ENCODE measurements around the gene PASK.

PASK gene

GRCh38 chr2:241180495-241180894, 31.2 kb upstream of the PASK start:
- no peaks in the 10 kb centered on the region for H3K9me3 ChIP-seq (ENCODE audit: control insufficient read depth, low read length)
- no peak overlapping the region for H3K4me3 ChIP-seq (ENCODE audit: insufficient read depth, low read depth, low read length)
- no peaks in the 10 kb centered on the region for H3K36me3 ChIP-seq (ENCODE audit: control insufficient read depth, insufficient read depth, low read length)
- H3K27me3 ChIP-seq (ENCODE audit: control insufficient read depth, insufficient read depth, low read length, poor library complexity, severe bottlenecking), result no peaks in the 10 kb centered on the region
- no peak overlapping the region for H3K27ac ChIP-seq (ENCODE audit: insufficient read depth, low read depth, low read length, poor library complexity, severe bottlenecking)
- 67 to 70% methylated on average over 12 of the region's 12 CpGs for WGBS, 2 experiments
- no peaks in the 10 kb centered on the region for H3K4me1 ChIP-seq (ENCODE audit: control insufficient read depth, insufficient read depth, low read length)

DNA sequence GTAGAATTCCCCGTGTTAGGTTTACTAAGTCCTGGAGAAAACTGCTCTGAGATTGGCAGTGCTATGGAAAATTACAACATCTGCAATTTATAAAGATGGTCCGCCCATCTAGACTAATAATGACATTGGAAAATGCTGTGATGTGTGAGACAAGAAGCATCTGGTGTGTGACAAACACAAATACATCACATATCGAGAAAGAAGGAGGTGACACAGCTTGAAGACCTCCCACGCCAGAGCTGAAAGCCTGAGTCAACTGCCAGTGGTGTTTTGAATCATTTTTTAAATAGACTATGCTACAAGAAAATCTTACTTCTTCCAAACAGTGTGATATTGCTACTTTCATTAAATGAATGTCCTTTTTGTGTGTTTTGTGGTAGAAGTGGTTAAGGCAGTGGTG, 30.6 kb upstream of the PASK start:
- H3K9me3 ChIP-seq (ENCODE audit: control insufficient read depth, low read length), result no peaks in the 10 kb centered on the region
- no peak overlapping the region for H3K27ac ChIP-seq (ENCODE audit: insufficient read depth, low read depth, low read length, poor library complexity, severe bottlenecking)
- WGBS, 2 experiments, result 82 to 93% methylated on average over 3 to 4 of the region's 4 CpGs
- no peaks in the 10 kb centered on the region for H3K4me1 ChIP-seq (ENCODE audit: control insufficient read depth, insufficient read depth, low read length)
- no peaks in the 10 kb centered on the region for H3K36me3 ChIP-seq (ENCODE audit: control insufficient read depth, insufficient read depth, low read length)
- no peaks in the 10 kb centered on the region for H3K27me3 ChIP-seq (ENCODE audit: control insufficient read depth, insufficient read depth, low read length, poor library complexity, severe bottlenecking)
- no peak overlapping the region for H3K4me3 ChIP-seq (ENCODE audit: insufficient read depth, low read depth, low read length)

- Histone ChIP-seq H3K27ac (ENCODE audit: insufficient read depth, low read depth, low read length, poor library complexity, severe bottlenecking) (no peak overlapping the region), H3K27me3 (ENCODE audit: control insufficient read depth, insufficient read depth, low read length, poor library complexity, severe bottlenecking) (no peaks in the 10 kb centered on the region), H3K4me3 (ENCODE audit: insufficient read depth, low read depth, low read length) (no peak overlapping the region), H3K36me3 (ENCODE audit: control insufficient read depth, insufficient read depth, low read length) (no peaks in the 10 kb centered on the region), H3K9me3 (ENCODE audit: control insufficient read depth, low read length) (no peaks in the 10 kb centered on the region), H3K4me1 (ENCODE audit: control insufficient read depth, insufficient read depth, low read length) (no peaks in the 10 kb centered on the region)
- 86 to 90% methylated on average over 4 of the region's 4 CpGs for WGBS, 2 experiments
These were observed 29.7 kb upstream of the PASK start for GRCh38 chr2:241178961-241179360.

- Histone ChIP-seq H3K36me3 (ENCODE audit: control insufficient read depth, insufficient read depth, low read length) (no peaks in the 10 kb centered on the region), H3K27me3 (ENCODE audit: control insufficient read depth, insufficient read depth, low read length, poor library complexity, severe bottlenecking) (no peaks in the 10 kb centered on the region), H3K27ac (ENCODE audit: insufficient read depth, low read depth, low read length, poor library complexity, severe bottlenecking) (no peak overlapping the region), H3K4me3 (ENCODE audit: insufficient read depth, low read depth, low read length) (no peak overlapping the region), H3K4me1 (ENCODE audit: control insufficient read depth, insufficient read depth, low read length) (no peaks in the 10 kb centered on the region), H3K9me3 (ENCODE audit: control insufficient read depth, low read length) (no peaks in the 10 kb centered on the region)
- WGBS, 2 experiments, result 96% methylated on average over 12 of the region's 12 CpGs
These were observed 28.5 kb upstream of the PASK start for GRCh38 chr2:241177526-241178334.

- peaks cover 9% of the 10 kb centered on the region for H3K36me3 ChIP-seq (ENCODE audit: control insufficient read depth, insufficient read depth, low read length)
- WGBS, 2 experiments, result 85 to 89% methylated on average over 2 of the region's 2 CpGs
These were observed 24.3 kb upstream of the PASK start for GRCh38 chr2:241173557-241173956.

GRCh38 chr2:241168366-241168765, 19.1 kb upstream of the PASK start:
- no peaks in the 10 kb centered on the region for H3K4me1 ChIP-seq (ENCODE audit: control insufficient read depth, insufficient read depth, low read length)
- H3K9me3 ChIP-seq (ENCODE audit: control insufficient read depth, low read length), result no peaks in the 10 kb centered on the region
- H3K27me3 ChIP-seq (ENCODE audit: control insufficient read depth, insufficient read depth, low read length, poor library complexity, severe bottlenecking), result no peaks in the 10 kb centered on the region
- peaks cover 18% of the 10 kb centered on the region for H3K36me3 ChIP-seq (ENCODE audit: control insufficient read depth, insufficient read depth, low read length)
- 93 to 95% methylated on average over 15 of the region's 15 CpGs for WGBS, 2 experiments
- no peak overlapping the region for H3K4me3 ChIP-seq (ENCODE audit: insufficient read depth, low read depth, low read length)
- no peak overlapping the region for H3K27ac ChIP-seq (ENCODE audit: insufficient read depth, low read depth, low read length, poor library complexity, severe bottlenecking)

More at GRCh38 chr2:241173557-241173956, 24.3 kb upstream of the PASK start:
- H3K4me1 ChIP-seq (ENCODE audit: control insufficient read depth, insufficient read depth, low read length), result no peaks in the 10 kb centered on the region
- no peak overlapping the region for H3K4me3 ChIP-seq (ENCODE audit: insufficient read depth, low read depth, low read length)
- H3K27ac ChIP-seq (ENCODE audit: insufficient read depth, low read depth, low read length, poor library complexity, severe bottlenecking), result no peak overlapping the region
- H3K9me3 ChIP-seq (ENCODE audit: control insufficient read depth, low read length), result no peaks in the 10 kb centered on the region
- H3K27me3 ChIP-seq (ENCODE audit: control insufficient read depth, insufficient read depth, low read length, poor library complexity, severe bottlenecking), result no peaks in the 10 kb centered on the region

DNA sequence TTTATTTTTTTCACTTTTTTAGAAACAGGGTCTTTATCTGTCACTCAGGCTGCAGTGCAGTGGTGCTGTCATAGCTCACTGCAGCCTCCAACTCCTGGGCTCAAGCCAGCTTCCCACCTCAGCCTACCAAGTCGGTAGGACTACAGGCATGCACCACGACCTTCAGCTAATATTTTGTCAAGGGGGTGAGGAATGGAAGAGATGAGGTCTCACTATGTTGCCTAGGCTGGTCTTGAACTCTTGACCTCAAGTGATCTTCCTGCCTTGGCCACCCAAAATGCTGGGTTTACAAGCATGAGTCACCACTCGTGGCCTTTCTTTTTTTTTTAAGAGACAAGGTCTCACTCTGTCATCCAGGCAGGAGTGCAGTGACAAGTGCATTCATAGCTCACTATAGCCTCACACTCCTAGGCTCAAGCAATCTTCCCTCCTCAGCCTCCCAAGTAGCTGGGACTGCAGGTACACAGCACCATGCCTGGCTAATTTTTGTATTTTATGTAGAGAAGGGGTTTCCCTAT, 14.4 kb upstream of the PASK start:
- Histone ChIP-seq H3K36me3 (ENCODE audit: control insufficient read depth, insufficient read depth, low read length) (peaks cover 9% of the 10 kb centered on the region), H3K4me3 (ENCODE audit: insufficient read depth, low read depth, low read length) (no peak overlapping the region), H3K4me1 (ENCODE audit: control insufficient read depth, insufficient read depth, low read length) (no peaks in the 10 kb centered on the region), H3K9me3 (ENCODE audit: control insufficient read depth, low read length) (no peaks in the 10 kb centered on the region), H3K27me3 (ENCODE audit: control insufficient read depth, insufficient read depth, low read length, poor library complexity, severe bottlenecking) (no peaks in the 10 kb centered on the region), H3K27ac (ENCODE audit: insufficient read depth, low read depth, low read length, poor library complexity, severe bottlenecking) (no peak overlapping the region)
- WGBS, 2 experiments, result 84 to 93% methylated on average over 3 of the region's 3 CpGs

DNA sequence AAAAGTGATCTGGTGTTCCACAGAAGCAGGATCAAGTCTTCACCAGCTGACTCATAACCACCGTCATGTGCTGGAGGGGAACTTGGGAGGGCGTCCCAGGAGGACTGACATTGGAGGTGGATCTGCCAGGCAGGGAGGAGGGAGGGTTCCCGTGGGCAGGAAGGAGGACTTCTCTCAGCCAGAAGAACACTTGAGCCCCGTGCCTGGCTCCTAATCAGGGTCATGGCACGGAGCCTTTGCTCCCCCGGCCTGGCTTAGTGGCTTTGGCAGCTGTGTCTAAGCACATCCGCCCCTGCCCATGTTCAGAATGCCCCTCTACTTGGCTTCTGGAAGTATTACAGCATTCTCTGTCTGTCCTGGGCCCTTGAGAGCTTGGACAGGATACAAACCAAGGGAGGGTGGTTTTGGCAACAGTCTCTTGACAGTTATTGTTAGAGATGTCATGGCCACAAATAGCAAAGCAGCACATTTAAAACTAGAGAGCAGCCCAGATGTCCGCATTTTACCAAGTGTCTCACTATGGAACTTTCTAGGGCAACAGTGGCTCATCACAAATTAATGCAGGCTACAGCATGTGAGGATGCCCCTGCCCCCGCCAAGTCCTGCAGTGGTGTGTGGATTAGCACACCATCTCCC, 12.5 kb upstream of the PASK start:
- H3K36me3 ChIP-seq (ENCODE audit: control insufficient read depth, insufficient read depth, low read length), result peaks cover 5% of the 10 kb centered on the region
- no peak overlapping the region for H3K4me3 ChIP-seq (ENCODE audit: insufficient read depth, low read depth, low read length)
- H3K27ac ChIP-seq (ENCODE audit: insufficient read depth, low read depth, low read length, poor library complexity, severe bottlenecking), result no peak overlapping the region

DNA sequence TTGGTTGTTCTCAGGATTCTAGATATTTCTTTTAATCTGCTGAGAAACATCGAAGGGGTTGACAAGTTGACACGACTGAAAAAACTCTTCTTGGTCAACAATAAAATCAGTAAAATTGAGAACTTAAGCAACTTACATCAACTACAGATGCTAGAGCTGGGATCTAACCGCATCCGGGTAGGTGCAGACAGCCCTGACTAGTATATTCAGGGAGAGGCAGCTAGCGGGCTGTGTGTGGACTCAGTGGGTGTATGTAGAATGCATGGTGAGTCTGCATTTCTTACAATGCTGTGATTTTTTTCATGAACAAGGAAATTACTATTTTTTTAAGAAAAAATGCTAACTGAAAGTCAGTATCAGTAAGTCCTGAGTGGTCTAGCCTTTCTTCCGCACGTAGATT, 11.0 kb upstream of the PASK start:
- peaks cover 4% of the 10 kb centered on the region for H3K36me3 ChIP-seq (ENCODE audit: control insufficient read depth, insufficient read depth, low read length)

More for the DNA sequence above, 12.5 kb upstream of the PASK start:
- WGBS, 2 experiments, result 80 to 83% methylated on average over 9 of the region's 9 CpGs
- no peaks in the 10 kb centered on the region for H3K27me3 ChIP-seq (ENCODE audit: control insufficient read depth, insufficient read depth, low read length, poor library complexity, severe bottlenecking)
- no peaks in the 10 kb centered on the region for H3K4me1 ChIP-seq (ENCODE audit: control insufficient read depth, insufficient read depth, low read length)
- H3K9me3 ChIP-seq (ENCODE audit: control insufficient read depth, low read length), result no peaks in the 10 kb centered on the region

DNA sequence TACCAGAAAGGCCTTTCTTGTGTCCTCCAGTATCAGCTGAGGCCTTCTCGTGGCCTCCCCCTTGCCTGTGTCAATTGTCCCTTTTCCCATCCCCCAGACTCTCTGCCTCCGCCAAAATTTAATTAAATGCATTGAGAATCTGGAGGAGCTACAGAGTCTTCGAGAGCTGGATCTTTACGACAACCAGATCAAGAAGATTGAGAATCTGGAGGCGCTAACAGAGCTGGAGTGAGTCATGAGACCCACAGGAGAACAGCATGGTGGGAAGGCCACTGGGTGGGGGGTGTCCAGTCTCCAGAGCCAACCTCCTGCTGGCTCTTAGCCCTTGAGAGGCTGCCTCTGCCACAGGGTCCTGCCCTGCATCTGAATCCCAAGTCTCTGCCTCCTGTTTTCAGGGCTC, 9.8 kb upstream of the PASK start:
- H3K4me1 ChIP-seq (ENCODE audit: control insufficient read depth, insufficient read depth, low read length), result no peaks in the 10 kb centered on the region
- no peak overlapping the region for H3K27ac ChIP-seq (ENCODE audit: insufficient read depth, low read depth, low read length, poor library complexity, severe bottlenecking)
- 97 to 98% methylated on average over 5 of the region's 5 CpGs for WGBS, 2 experiments
- no peaks in the 10 kb centered on the region for H3K27me3 ChIP-seq (ENCODE audit: control insufficient read depth, insufficient read depth, low read length, poor library complexity, severe bottlenecking)
- no peaks in the 10 kb centered on the region for H3K9me3 ChIP-seq (ENCODE audit: control insufficient read depth, low read length)
- peaks cover 4% of the 10 kb centered on the region for H3K36me3 ChIP-seq (ENCODE audit: control insufficient read depth, insufficient read depth, low read length)
- H3K4me3 ChIP-seq (ENCODE audit: insufficient read depth, low read depth, low read length), result no peak overlapping the region

More for the DNA sequence above, 11.0 kb upstream of the PASK start:
- Histone ChIP-seq H3K27me3 (ENCODE audit: control insufficient read depth, insufficient read depth, low read length, poor library complexity, severe bottlenecking) (no peaks in the 10 kb centered on the region), H3K4me3 (ENCODE audit: insufficient read depth, low read depth, low read length) (no peak overlapping the region), H3K9me3 (ENCODE audit: control insufficient read depth, low read length) (no peaks in the 10 kb centered on the region), H3K27ac (ENCODE audit: insufficient read depth, low read depth, low read length, poor library complexity, severe bottlenecking) (no peak overlapping the region), H3K4me1 (ENCODE audit: control insufficient read depth, insufficient read depth, low read length) (no peaks in the 10 kb centered on the region)
- 95 to 97% methylated on average over 7 of the region's 7 CpGs for WGBS, 2 experiments
